Fibroblast of lung (primary cell): Measurements from ENCODE around the gene CREM. TPM values are rescaled to one million over a fixed set of nuclear protein-coding genes. Genes with fewer than 3 reads are reported as not detected.

ENCODE experiments used
- DNase-seq, 2 donors: peaks; one replicate each; pipeline versions ENCODE4 v3.0.0 to v3.0.0-alpha.2; 2010; ENCODE audit warnings: low read depth in 2 of 2
- H2AFZ ChIP-seq: 2 replicates; pipeline ENCODE4 v1.5.1; 2012; ENCODE audit warnings: low read length, control low read depth, inconsistent platforms
- H3K27ac ChIP-seq: 2 replicates; pipeline ENCODE4 v1.5.1; 2011; ENCODE audit warnings: low read length, control low read depth; ENCODE audit not compliant: insufficient read depth
- H3K27me3 ChIP-seq: 2 replicates; pipeline ENCODE4 v1.5.1; 2011; ENCODE audit warnings: mild to moderate bottlenecking, low read length; ENCODE audit not compliant: control insufficient read depth, insufficient read depth
- H3K36me3 ChIP-seq: 2 replicates; pipeline ENCODE4 v1.5.1; 2011; ENCODE audit warnings: low read length; ENCODE audit not compliant: control insufficient read depth, insufficient read depth
- H3K4me1 ChIP-seq: 2 replicates; pipeline ENCODE4 v1.5.1; 2011; ENCODE audit warnings: low read length; ENCODE audit not compliant: control insufficient read depth, insufficient read depth; ENCODE audit errors: extremely low read depth
- H3K4me2 ChIP-seq: 2 replicates; pipeline ENCODE4 v1.5.1; 2011; ENCODE audit warnings: low read length, control low read depth; ENCODE audit not compliant: insufficient read depth; ENCODE audit errors: extremely low read depth
- H3K4me3 ChIP-seq, 4 experiments: fragments of 200-600 bp in 1 of 4; sonication (generic) in 1 of 4; replicated peaks in 1 of 4; 2 replicates each; pipeline ENCODE4 v1.5.1; 2011 to 2016; ENCODE audit warnings: low read length in 4 of 4, low read depth in 3 of 4, mild to moderate bottlenecking in 3 of 4, control low read depth in 2 of 4, inconsistent platforms in 1 of 4, mixed read lengths in 1 of 4; ENCODE audit not compliant: insufficient read depth in 1 of 4; ENCODE audit errors: control extremely low read depth in 1 of 4
- H3K79me2 ChIP-seq: 2 replicates; pipeline ENCODE4 v1.5.1; 2012; ENCODE audit warnings: mild to moderate bottlenecking, low read length, inconsistent platforms; ENCODE audit not compliant: control insufficient read depth, insufficient read depth
- H3K9ac ChIP-seq: 2 replicates; pipeline ENCODE4 v1.5.1; 2011; ENCODE audit warnings: mild to moderate bottlenecking, low read length, control low read depth; ENCODE audit not compliant: insufficient read depth
- H3K9me3 ChIP-seq: 2 replicates; pipeline ENCODE4 v1.5.1; 2012; ENCODE audit warnings: low read depth, low read length; ENCODE audit not compliant: control insufficient read depth, insufficient read depth
- H4K20me1 ChIP-seq: 2 replicates; pipeline ENCODE4 v1.5.1; 2011; ENCODE audit warnings: low read length; ENCODE audit not compliant: control insufficient read depth, insufficient read depth; ENCODE audit errors: extremely low read depth
- EZH2 ChIP-seq: IDR thresholded peaks from 2 replicates; pipeline ENCODE4 v1.5.1; 2012; ENCODE audit warnings: low read length, control low read depth, mild to moderate bottlenecking; ENCODE audit errors: missing control alignments
- polyA plus RNA-seq, 2 donors: library from polyadenylated mRNA; depleted of rRNA in 1 of 2; stranded (reverse) in 1 of 2; unstranded in 1 of 2; fragments of >200 nt; gene quantifications; 2 replicates each; pipeline ENCODE4 v1.2.1, GENCODE V29; 2011 to 2012; ENCODE audit warnings: missing spikeins in 1 of 2
- total RNA-seq: library from RNA; depleted of rRNA; stranded (reverse); fragments of >200 nt; gene quantifications from 2 replicates; pipeline ENCODE4 v1.2.1, GENCODE V29; 2014
- TF ChIP-seq, protein P1 (sequence below), 2 donors: IDR thresholded peaks in 1 of 2; conservative IDR thresholded peaks in 1 of 2; 1 replicate in 1 of 2; 2 replicates in 1 of 2; pipeline ENCODE4 v1.5.1; 2011 to 2012; ENCODE audit warnings: low read length in 2 of 2, control low read depth in 1 of 2, inconsistent platforms in 1 of 2, low read depth in 1 of 2, mild to moderate bottlenecking in 1 of 2

Gene CREM
- total and polyA plus RNA-seq, 2 donors (not counting 1 experiment from before 2014, with no cell fraction given): 29.9 to 32.1 TPM

DNA sequence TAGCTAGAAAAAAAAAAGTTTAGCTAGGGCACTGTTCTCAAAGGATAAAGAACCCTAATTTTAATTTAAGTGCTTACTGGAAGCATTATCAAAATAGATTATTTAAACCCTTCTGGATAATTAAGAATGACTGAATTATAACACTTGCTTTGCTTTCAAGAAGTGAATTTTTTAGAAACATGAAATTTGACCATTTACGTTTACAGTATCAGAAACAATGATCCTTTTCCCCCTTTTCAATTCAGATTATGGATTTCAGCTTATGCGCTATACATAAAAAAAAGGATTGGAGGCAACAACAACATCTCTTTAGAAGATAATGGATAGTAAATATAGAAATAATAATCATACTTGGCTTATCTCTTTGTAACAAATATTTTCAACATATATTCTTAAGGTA is 39.2 kb downstream of the CREM start:
- H3K4me2 ChIP-seq: no peak overlapping the region
- no peaks in the 10 kb centered on the region for H3K4me1 ChIP-seq
- no peak for TF ChIP-seq EZH2
- TF ChIP-seq, protein P1, sequence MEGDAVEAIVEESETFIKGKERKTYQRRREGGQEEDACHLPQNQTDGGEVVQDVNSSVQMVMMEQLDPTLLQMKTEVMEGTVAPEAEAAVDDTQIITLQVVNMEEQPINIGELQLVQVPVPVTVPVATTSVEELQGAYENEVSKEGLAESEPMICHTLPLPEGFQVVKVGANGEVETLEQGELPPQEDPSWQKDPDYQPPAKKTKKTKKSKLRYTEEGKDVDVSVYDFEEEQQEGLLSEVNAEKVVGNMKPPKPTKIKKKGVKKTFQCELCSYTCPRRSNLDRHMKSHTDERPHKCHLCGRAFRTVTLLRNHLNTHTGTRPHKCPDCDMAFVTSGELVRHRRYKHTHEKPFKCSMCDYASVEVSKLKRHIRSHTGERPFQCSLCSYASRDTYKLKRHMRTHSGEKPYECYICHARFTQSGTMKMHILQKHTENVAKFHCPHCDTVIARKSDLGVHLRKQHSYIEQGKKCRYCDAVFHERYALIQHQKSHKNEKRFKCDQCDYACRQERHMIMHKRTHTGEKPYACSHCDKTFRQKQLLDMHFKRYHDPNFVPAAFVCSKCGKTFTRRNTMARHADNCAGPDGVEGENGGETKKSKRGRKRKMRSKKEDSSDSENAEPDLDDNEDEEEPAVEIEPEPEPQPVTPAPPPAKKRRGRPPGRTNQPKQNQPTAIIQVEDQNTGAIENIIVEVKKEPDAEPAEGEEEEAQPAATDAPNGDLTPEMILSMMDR (conservative IDR thresholded peaks at IDR 0.05 in 1 of 2, IDR thresholded peaks at IDR 0.05 in 1 of 2; ENCODE audit: low read depth in 1 of 2, low read length in 2 of 2): no peak

GRCh38 chr10:35166607-35167006 is 40.0 kb downstream of the CREM start:
- Histone ChIP-seq H3K27me3 (no peaks in the 10 kb centered on the region), H3K4me3 (no peak overlapping the region), H3K27ac (no peak overlapping the region), H2AFZ (no peak overlapping the region), H3K4me2 (no peak overlapping the region), H3K79me2 (no peaks in the 10 kb centered on the region), H3K9me3 (no peaks in the 10 kb centered on the region), H4K20me1 (no peaks in the 10 kb centered on the region), H3K36me3 (no peaks in the 10 kb centered on the region), H3K4me1 (no peaks in the 10 kb centered on the region), H3K9ac (no peak overlapping the region)
- DNase-seq: no peak
- TF ChIP-seq, protein P1 (conservative IDR thresholded peaks at IDR 0.05 in 1 of 2, IDR thresholded peaks at IDR 0.05 in 1 of 2; ENCODE audit: low read depth in 1 of 2, low read length in 2 of 2): no peak
- TF ChIP-seq EZH2: no peak

More for the DNA sequence above, 39.2 kb downstream of the CREM start:
- DNase-seq: no peak
- Histone ChIP-seq H3K27me3 (no peaks in the 10 kb centered on the region), H4K20me1 (no peaks in the 10 kb centered on the region), H2AFZ (no peak overlapping the region), H3K9ac (no peak overlapping the region), H3K9me3 (no peaks in the 10 kb centered on the region), H3K79me2 (no peaks in the 10 kb centered on the region), H3K4me3 (no peak overlapping the region), H3K36me3 (no peaks in the 10 kb centered on the region), H3K27ac (no peak overlapping the region)

GRCh38 chr10:35167342-35167741 is 40.7 kb downstream of the CREM start:
- no peak overlapping the region for H3K4me3 ChIP-seq
- no peaks in the 10 kb centered on the region for H4K20me1 ChIP-seq
- H3K4me2 ChIP-seq: no peak overlapping the region
- no peak overlapping the region for H3K27ac ChIP-seq
- no peaks in the 10 kb centered on the region for H3K9me3 ChIP-seq
- H3K36me3 ChIP-seq: no peaks in the 10 kb centered on the region
- H3K27me3 ChIP-seq: no peaks in the 10 kb centered on the region
- no peak for TF ChIP-seq EZH2
- TF ChIP-seq, protein P1 (conservative IDR thresholded peaks at IDR 0.05 in 1 of 2, IDR thresholded peaks at IDR 0.05 in 1 of 2; ENCODE audit: low read depth in 1 of 2, low read length in 2 of 2): no peak
- no peak overlapping the region for H3K9ac ChIP-seq
- no peak for DNase-seq
- H3K4me1 ChIP-seq: no peaks in the 10 kb centered on the region
- H2AFZ ChIP-seq: no peak overlapping the region
- H3K79me2 ChIP-seq: no peaks in the 10 kb centered on the region
